Renal pelvis (tissue), 4 donors: ENCODE results near the gene RBP7. TPM values are rescaled to one million over a fixed set of nuclear protein-coding genes. Genes with fewer than 3 reads are reported as not detected.

Experiments
- DNase-seq: peaks from one replicate; pipeline ENCODE4 v3.0.0-alpha.2; 2013
- polyA plus RNA-seq, 3 donors: library from polyadenylated mRNA; unstranded; fragments of 120-200 nt; gene quantifications; one replicate each; pipeline ENCODE4 v1.2.1, GENCODE V29; 2013; ENCODE audit not compliant: insufficient read length in 3 of 3

The RBP7 gene
- polyA plus RNA-seq, 3 donors: 18.6 to 25.0 (median 18.8) TPM

DNA sequence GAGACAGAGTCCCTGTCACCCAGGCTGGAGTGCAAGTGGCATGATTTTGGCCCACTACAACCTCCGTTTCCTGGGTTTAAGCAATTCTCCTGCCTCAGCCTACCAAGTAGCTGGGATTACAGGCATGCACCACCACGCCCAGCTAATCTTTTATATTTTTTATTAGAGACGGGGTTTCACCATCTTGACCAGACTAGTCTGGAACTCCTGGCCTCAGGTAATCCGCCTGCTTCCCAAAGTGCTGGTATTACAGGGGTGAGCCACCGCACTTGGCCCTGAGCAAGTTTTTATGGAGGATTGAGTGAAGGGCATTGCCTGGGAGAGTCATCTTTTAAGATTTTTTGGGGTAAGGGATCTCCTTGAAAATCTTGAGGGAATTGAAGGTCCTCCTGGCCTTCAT lies 64.2 kb downstream of the RBP7 start:
- no peak for DNase-seq

DNA sequence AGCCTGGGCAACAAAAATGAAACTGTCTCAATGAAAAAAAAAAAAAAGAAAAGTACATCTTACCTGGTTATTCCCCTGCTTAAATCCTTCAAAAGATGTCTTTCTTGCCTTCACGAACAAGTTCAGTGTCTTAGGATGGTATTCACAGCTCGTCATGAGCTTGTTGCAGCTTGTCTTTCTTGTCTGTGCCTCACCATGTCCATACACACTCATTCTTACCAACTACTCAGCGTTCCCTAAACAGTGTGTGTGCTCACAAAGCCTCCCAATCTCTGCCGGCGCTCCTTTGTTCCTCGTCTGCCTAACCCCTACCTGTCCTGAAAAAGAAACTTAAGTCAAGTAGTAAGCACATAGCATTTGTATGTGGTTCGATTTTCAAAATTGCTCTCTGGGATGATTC lies 66.8 kb downstream of the RBP7 start:
- no peak for DNase-seq

DNA sequence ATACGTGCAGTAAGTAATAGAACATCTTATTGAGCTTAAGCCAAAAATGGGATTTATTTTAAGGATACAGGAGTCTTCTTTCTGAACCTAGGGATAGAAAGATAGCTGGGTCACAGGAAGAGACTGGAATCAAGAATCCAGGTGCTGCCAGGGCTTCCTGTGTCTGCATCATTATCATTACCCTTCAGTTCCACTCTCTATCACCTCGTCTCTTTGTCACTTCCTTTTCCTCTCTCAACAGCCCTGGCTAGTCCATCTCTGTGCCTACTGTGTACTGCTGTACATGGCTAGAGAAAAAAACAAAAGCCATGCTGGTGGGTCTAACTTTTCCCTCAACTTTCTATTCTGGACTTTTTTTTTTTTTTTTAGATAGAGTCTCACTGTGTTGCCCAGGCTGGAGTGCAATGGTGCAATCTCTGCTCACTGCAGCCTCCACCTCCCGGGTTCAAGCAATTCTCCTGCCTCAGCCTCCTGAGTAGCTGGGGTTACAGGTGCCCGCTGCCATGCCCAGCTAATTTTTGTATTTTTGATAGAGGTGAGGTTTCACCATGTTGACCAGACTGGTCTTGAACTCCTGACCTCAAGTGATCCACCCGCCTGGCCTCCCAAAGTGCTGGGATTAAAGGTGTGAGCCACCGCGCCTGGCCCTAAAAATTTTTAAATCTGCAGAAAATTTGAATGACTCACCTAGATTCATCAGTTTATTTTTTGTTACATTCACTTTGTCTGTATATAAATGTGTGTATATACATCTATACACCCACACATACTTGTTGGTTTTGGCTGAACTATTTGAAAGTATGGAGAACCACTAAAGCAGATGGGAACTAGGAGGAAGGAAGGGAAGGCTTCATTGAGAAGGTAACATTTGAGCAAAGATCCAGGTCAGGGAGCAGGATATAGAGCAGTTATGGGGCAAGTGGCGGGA lies 67.7 kb downstream of the RBP7 start:
- no peak for DNase-seq

DNA sequence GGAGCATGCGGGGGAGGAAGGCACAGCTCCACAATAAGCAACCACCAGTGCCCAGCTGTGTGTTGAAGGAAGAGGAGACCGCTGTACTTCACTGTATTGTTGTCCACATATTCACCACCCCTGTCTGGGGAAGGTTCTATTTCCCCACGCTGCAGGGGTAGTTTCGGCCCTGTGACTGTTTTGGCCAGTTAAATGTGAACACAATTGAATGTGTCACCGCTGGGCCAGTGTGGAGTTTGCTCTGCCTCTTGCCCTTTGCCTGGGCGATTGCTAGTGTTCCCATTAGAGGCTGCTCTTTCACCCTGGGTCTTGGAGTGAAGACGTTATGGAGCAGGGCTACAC lies 68.3 kb downstream of the RBP7 start:
- DNase-seq: no peak

Other genes with a start within 250 kb of the RBP7 start
- 100 to 1,000 TPM; 143 to 163 (median 161) TPM for gene CLSTN1, start 173.3 kb upstream of the RBP7 start, polyA plus RNA-seq
- 10 to 100 TPM; 29.0 to 37.8 (median 33.4) TPM for gene CTNNBIP1, start 87.0 kb upstream of the RBP7 start, polyA plus RNA-seq
- 10 to 100 TPM; 54.8 to 70.0 (median 63.4) TPM for gene LZIC, start 53.8 kb upstream of the RBP7 start, polyA plus RNA-seq
- 10 to 100 TPM; 18.2 to 25.7 (median 18.3) TPM for gene NMNAT1, start 53.8 kb upstream of the RBP7 start, polyA plus RNA-seq
- gene UBE4B, start 35.7 kb downstream of the RBP7 start, polyA plus RNA-seq: 10 to 100 TPM; 48.6 to 58.8 (median 58.2) TPM
- 10 to 100 TPM; 39.8 to 53.0 (median 51.9) TPM for gene KIF1B, start 213.3 kb downstream of the RBP7 start, polyA plus RNA-seq